Spleen (tissue), 7 donors: ENCODE data around the gene COL5A1.

Source experiments
- POLR2A ChIP-seq, 3 donors: fragments of 450-650 bp; IDR thresholded peaks; one replicate each; pipeline ENCODE4 v1.5.1; 2017; ENCODE audit warnings: antibody characterized with exemption in 3 of 3, mild to moderate bottlenecking in 1 of 3
- POLR2AphosphoS5 ChIP-seq, 3 donors: sonication (generic); formaldehyde crosslinking; IDR thresholded peaks; one replicate each; pipeline ENCODE4 v1.5.1; 2017; ENCODE audit warnings: antibody characterized with exemption in 3 of 3
- TF ChIP-seq, protein P1 (sequence below), 11 experiments: fragments of 200-600 bp in 7 of 11; fragments of 450-650 bp in 4 of 11; sonication (generic) in 4 of 11; IDR thresholded peaks in 8 of 11; conservative IDR thresholded peaks in 3 of 11; 1 replicate in 7 of 11; 2 replicates in 4 of 11; pipeline versions ENCODE4 v1.4.0 to v1.8.0; 2016 to 2021; ENCODE audit warnings: antibody characterized with exemption in 11 of 11, inconsistent platforms in 4 of 11, mild to moderate bottlenecking in 1 of 11
- donor health status: DM: no; HTN: no; CAD: no; lungs with moderate emphysema.
- donor health status: DM: no; HTN: no; CAD: no.
- donor health status: DM: no; HTN: no; CAD: no.

DNA sequence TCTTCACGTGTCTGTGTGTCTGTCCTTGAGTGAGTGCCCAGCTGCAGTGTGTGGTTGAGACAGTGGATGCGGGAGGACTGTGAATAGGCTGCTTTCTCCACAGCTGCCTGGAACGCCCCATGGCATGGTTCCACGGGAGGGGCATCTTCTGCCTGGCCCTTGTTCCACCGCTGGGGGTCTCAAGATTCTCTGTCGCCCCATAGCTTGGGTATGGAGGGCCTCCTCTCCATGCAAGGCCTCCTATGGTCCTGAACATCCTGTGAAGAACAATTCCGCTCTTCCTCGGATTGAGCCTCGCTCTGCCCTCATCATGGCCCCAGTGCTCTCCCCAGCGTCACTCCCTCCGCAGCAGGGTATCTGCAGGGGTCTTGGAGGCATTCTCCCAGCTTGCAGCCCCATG is 36.1 kb downstream of the COL5A1 start:
- TF ChIP-seq, protein P1, sequence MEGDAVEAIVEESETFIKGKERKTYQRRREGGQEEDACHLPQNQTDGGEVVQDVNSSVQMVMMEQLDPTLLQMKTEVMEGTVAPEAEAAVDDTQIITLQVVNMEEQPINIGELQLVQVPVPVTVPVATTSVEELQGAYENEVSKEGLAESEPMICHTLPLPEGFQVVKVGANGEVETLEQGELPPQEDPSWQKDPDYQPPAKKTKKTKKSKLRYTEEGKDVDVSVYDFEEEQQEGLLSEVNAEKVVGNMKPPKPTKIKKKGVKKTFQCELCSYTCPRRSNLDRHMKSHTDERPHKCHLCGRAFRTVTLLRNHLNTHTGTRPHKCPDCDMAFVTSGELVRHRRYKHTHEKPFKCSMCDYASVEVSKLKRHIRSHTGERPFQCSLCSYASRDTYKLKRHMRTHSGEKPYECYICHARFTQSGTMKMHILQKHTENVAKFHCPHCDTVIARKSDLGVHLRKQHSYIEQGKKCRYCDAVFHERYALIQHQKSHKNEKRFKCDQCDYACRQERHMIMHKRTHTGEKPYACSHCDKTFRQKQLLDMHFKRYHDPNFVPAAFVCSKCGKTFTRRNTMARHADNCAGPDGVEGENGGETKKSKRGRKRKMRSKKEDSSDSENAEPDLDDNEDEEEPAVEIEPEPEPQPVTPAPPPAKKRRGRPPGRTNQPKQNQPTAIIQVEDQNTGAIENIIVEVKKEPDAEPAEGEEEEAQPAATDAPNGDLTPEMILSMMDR (IDR thresholded peaks at IDR 0.05 in 8 of 11, conservative IDR thresholded peaks at IDR 0.05 in 3 of 11), result no peak
- TF ChIP-seq POLR2A (IDR thresholded peaks at IDR 0.05) (no peak), POLR2AphosphoS5 (IDR thresholded peaks at IDR 0.05) (no peak)
